Left colon (tissue), 2 donors: ENCODE data around the gene GPR161. TPM values are rescaled to one million over a fixed set of nuclear protein-coding genes. Genes with fewer than 3 reads are reported as not detected.

Experiments
- ATAC-seq: fragments of 200-7000 bp; cut with Tn5 transposase; one replicate; pipeline ENCODE4 v1.9.1; 2020; ENCODE audit warnings: mild to moderate bottlenecking, moderate library complexity
- DNase-seq, 2 donors: peaks; one replicate each; pipeline ENCODE4 v3.0.0-alpha.2; 2020
- intact Hi-C, 2 donors: fragments of 100-400 bp; cut with DNase I in 1 of 2; cut with micrococcal nuclease in 1 of 2; formaldehyde crosslinking; loops; one replicate each; pipeline versions ENCODE4 v1.11.2 to v1.14.0; 2022; cut with DNase I, micrococcal nuclease
- total RNA-seq, 2 donors: library from RNA; stranded (reverse); fragmentation: NEBNext Ultra II Directional; extraction: Animal tissue kit (Norgen Biotek cat#: 25700); gene quantifications; one replicate each; pipeline ENCODE4 v1.2.1, GENCODE V29; 2021
- donor health status: DM: no; HTN: no; CAD: no.
- donor health status: DM: yes; HTN: yes; CAD: no.

GPR161 gene
- total RNA-seq, 2 donors from 2014 or later = 3.4 to 7.2 TPM

DNA sequence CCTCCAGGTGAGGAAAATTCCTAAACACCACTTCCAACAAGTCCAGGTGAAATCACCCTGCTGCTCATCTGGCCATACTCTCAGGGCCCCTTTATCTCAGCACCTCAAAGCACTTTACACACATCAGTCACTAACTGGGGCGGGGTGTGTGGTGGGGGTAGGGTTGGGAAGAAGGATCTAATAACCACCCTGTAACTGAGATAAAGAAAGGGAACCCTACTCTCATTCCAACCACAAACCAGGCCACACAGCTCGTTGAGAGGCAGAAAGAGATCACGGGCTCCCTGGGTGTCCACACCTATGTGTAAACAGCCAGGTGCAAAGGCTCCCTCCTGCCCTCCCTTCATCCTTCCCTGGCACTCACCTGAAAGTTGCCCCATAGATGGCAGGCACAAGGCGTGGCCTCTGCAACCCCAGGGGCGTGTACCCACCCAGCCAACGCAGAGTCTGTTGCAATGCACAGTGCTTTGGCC lies 20.4 kb downstream of the GPR161 start:
- peak; percentile 63 to 79 for DNase-seq
- intact Hi-C loops = no loop called here
- ATAC-seq = peak; percentile 97

DNA sequence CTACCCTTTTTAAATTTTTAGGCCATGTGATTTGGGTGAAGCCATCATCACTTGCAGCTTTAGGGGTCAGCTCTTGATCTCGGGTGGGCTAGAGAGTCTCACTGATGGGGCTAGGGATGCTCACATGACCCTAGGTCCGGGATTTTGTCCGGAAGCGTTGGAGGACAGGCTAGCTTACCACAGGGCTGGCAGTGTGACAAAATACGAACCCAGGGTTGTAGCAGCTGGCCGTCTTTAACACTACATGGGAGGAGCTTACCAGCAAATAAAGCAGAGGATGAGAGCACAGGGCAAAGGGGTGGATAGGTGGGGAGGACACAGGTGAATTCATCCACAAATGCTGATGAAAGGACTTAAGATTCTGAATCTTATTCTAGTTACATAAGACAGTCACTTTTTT lies 21.9 kb downstream of the GPR161 start:
- intact Hi-C loops = no loop called here
- peak in 1 of 2 donors; percentile 49 for DNase-seq
- peak; percentile 67 for ATAC-seq

DNA sequence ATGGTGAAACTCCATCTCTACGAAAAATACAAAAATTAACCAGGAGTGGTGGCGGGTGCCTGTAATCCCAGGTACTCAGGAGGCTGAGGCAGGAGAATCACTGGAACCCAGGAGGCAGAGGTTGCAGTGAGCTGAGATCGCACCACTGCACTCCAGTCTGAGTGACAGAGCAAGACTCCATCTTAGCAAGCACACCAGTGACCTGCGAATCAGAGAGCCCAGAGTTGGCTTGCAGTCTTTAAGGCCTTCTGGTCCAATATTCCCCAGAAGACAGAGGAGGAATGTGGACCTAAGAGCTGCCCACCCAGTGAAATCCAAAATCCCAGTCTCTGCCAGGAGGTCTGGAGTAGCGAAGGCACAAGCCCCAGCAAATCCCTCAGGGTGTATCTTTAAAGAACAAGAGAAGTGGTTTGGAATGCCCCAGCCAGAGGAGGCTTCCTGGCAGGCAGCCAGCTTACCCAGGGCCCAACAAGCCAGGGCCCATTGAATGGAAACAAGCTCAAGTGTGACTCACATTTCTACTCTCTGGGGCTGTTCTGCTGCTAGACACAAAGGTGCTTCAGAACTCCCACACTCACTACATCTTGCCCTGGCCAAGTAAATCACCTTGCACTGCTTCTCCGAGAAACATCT lies 23.9 kb downstream of the GPR161 start:
- DNase-seq = no peak
- no peak for ATAC-seq
- intact Hi-C loops = no loop called here

DNA sequence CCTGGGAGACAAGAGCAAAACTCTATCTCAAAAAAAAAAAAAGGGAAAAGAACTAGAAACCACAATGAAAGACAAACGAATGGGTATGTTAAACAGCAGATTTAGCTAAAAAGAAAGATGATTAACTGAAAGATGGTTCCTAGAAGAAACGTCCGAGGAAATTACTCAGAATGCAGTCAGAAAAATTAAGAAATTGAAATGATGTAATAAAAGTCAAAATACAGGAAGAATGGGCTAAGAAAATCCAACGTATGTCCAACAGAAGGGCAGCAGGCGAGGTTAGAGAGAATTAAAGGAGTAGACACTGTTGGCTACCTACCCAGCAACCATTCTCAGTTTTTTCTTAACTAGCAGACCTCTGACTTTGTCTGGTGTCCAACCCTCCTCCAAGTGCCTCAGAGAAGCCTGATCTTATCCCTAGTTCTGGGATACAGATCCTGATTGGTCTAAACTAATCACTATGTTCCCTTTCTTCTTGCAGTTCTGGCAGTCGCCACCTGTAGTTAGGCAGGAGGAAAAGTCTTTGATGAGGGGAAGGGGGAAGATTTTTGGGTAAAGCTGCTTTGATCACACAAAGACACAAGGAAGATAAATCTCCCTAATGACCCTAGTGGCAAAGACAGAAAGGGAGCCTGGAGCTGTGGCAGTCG lies 25.7 kb downstream of the GPR161 start:
- ATAC-seq (no peak), DNase-seq (no peak)
- intact Hi-C loops = no loop called here

DNA sequence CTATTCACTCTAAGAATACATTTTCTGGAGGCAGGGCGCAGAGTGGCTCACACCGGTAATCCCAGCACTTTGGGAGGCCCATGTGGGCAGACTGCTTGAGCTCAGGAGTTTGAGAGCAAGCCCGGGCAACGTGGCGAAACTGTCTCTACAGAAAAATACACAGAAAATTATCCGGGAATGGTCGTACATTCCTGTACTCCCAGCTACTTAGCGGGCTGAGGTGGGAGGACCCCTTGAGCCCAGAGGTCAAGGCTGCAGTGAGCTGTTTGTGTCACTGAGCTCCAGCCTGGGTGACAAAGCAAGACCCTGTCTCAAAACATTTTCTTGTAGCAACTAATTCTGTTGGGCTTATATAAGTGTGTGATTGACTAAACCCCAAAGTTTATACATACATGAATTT lies 30.5 kb downstream of the GPR161 start:
- intact Hi-C loops = no loop called here
- ATAC-seq = no peak
- no peak for DNase-seq

DNA sequence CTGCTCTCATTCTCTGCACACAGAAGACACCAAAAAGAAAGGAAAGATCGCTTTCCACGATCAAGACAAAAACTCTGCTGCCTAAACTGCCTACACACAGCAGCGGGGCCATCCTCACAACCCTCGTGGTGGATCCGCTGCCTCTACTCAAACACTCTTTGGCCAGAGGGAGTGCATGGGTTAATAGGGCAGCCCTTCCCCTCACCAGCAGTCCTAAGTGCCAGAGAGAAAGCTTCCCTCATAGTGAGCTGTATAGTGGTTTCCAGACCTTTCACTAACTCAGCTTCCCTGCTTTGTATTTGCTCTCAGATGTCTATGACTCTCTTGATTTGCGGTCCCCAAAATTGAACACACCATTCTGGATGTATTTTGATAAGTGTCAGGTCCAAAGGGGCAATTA lies 30.9 kb downstream of the GPR161 start:
- intact Hi-C loops = no loop called here
- no peak for ATAC-seq
- no peak for DNase-seq

DNA sequence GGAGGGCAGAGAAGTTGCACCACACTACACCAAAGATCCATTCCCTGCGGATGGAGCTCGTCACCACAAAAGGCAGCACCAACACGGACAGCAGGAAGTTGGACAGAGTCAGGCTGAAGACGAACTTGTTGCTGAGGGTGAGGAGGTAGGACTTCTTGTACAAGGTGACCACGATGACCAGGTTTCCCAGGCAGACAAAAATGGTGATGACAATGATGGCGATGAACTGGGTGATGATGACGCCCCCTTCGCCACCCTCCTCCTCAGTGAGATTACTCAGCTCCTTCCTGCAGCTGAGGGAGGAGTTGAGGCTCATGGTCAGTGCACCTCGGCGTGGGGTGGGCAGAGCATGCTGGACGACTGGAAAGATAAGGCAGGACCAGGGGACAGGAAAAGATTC lies 32.2 kb downstream of the GPR161 start:
- no peak for ATAC-seq

DNA sequence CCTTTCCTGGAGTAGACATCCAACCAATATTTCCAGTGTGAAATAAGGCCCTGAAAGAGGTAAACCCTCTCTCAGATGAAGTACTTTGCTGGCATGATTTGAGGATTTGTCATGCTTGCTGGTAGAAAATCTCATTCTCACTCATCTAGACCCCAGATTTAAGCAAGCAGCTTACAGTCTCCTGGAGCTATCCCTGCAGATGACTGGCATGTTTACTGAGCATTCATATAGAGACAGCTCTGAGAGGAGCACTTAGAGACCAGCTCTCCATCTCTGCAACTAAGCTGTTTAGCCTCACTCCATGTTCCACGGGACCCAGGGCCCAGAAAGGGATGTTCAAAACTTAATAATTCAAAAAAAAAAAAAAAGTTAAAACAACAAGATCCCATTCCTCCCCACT lies 34.2 kb downstream of the GPR161 start:
- intact Hi-C loops = no loop called here
- no peak for ATAC-seq
- DNase-seq = no peak

More for the DNA sequence above, 32.2 kb downstream of the GPR161 start:
- no peak for DNase-seq
- intact Hi-C loops = no loop called here

DNA sequence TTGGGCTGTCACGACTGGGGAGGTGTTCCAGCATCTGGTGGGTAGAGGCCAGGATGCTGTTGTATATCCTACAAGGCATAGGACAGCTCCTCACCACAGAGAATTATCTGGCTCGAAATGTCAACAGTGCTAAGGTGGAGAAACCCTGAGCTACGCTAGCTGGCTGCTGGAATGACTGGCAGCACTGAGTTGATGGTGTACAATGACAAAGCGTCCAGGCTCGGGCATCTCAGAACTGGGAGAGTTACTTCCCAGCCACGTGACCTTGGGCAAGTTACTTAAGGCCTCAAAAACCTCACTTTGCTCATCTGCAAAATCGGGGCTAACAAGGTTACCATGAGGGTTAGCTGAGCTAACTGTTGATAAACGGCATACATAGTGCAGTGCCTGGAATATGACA lies 35.4 kb downstream of the GPR161 start:
- ATAC-seq (no peak), DNase-seq (no peak)
- intact Hi-C loops = no loop called here

DNA sequence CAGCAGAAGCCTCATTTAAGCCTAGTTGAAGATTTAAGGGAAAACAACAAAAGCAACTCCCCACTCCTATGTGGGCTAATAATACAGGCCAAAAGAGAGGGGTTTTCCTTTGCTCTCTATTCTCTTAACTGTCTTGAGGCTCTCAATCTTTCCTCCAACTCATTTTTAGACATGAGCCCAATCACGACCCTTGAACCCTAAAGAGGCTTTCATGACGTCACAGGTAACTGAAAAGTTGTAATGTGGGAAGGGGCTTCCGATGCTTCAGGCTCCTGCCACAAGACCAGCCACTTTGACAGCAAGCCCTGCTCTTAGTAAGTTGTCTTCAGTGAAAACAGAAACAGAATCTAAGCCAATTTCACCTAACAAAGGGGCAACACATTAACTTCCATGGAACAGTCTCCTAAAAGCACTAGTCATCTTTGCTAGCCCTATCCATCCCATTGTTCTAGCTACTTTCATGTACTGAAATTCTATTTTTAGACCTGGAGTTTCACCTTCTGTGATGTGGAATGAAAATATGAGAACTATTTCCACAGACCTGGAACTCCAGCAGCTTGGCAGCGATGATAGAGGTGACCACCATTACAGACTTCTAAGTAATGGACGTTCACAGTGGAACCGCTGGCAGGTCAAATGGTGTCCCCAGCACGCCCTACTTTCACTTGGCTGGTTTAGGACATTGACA lies 36.3 kb downstream of the GPR161 start:
- intact Hi-C loops = no loop called here
- ATAC-seq = no peak
- DNase-seq = no peak

DNA sequence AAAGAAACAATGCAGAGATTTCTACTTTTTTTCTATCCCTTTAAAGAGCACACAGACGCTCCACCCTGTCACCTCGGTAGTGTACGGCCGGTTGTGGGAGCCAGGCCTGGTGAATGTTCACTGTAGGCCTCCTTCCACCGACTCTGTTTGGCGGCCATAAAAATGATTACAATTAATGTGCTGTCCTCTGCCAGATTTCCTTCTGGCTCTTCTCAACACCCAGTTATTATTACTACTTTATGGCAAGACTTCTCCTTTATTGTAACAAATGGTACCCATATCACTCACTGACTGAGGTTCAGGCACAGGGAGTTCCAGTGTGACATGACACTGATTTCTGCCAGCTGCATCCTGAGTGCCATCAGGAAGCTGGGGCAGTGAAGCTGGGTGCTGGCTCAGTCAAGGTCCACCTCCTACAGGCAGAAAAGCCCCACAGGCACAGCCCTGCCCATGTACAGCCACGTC lies 37.4 kb downstream of the GPR161 start:
- no peak for ATAC-seq
- intact Hi-C loops = no loop called here
- no peak for DNase-seq

DNA sequence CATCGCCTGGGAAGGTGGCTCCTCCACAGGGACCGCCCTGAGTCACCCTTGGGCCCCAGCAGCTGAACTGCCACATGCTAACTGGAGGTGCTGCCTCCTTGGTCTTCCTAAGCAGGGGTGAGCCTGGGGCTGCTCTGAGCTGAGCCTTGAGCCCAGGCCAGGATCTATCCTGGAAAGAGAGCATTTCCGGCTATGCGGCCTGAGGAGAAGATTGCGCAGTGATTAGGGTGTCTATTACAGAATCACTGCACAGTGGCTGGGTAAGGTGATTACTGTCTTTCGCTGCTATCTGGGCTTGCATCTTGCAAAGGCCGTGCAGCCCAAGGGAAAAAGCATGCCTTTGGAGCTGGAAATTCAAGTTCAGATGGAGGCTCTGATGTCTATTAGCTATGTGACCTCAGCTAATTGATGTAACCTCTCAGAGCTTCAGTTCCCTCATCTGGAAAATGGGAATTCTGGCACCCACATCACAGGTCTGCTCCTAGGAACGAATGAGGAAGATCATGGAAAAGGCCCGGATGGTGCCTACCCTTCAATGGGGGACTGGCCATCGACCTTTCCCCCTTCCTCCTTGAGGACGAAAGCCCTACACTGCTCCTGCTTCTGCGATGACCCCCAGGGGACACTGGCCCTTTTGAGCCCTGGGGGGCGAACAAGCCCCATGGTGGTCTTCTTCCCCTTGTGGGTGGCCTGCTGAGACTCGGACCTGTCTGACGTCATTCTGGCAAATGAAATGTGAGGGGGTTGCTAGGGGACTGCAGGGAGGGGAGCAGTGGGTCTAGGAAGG lies 38.0 kb downstream of the GPR161 start:
- DNase-seq (no peak), ATAC-seq (no peak)
- intact Hi-C loops = no loop called here

DNA sequence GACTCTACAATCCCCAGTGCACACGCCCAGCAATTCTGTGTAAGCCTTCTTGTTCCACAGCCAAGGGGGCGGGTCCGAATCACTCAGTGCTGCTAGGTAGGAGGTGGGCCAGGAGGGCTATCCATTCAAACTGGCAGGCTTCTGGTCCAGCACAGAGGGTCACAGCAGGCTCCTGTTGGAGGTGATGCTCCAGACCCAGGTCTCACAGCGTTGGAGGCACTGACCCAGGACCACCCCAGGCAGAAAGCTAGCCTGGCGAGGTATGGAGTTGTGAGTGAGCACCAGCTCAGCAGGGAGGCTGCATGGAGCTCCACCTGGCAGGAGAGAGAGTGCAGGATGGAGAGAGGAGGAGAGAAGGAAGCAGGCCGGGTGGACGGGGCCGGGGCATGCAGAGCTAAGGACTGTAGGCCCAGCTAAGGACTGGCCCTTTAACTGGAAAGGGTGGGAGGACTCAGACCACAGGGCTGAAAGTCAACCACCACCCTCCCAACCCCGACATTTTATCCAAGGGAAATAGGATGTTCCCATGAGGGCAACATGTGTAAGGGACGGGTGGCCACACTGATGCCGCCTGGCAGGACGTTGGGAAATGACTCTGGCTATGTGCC lies 38.7 kb downstream of the GPR161 start:
- peak; percentile 57 for ATAC-seq
- DNase-seq = peak in 1 of 2 donors; percentile 24
- intact Hi-C loops = no loop called here

DNA sequence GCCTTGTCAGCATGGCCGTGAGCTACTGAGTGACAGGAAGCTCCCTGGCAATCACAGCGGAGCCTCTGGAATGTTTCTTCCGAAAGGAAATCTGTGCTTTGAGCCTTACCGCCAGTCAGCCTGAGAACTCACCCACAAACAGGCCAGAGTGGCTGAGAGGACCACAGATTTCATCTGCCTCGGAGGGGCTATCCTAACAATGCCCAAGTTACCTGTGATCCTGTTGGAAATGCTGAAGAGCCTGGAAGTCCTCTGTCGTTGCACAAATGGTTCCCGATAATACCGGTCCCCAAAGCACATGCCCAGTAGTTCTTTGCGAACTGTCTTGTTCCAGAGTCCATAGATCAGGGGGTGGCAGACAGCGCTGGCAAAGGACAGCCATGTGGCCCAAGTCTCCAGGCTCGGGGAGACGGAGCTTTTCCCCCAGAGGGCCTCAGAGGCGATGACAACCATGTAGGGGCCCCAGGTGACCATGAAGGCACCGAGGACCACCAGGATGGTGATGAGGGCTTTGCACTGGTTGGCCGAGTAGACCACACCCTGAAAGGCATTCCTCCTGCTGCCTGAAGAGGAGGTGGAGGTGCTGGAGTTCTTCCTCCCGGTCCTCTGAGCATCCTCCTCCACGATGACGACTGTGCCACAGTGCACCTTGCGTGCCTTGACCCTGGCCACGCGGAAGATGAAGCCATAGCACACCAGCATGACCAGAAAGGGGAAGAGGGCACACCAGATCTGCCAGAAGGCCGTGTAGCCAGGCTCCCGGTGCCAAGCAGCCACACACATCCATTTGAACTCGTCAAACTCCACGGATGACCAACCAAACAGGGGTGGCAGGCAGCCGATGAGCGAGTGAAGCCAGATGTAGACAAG lies 40.2 kb downstream of the GPR161 start:
- DNase-seq = no peak
- intact Hi-C loops = no loop called here
- no peak for ATAC-seq

DNA sequence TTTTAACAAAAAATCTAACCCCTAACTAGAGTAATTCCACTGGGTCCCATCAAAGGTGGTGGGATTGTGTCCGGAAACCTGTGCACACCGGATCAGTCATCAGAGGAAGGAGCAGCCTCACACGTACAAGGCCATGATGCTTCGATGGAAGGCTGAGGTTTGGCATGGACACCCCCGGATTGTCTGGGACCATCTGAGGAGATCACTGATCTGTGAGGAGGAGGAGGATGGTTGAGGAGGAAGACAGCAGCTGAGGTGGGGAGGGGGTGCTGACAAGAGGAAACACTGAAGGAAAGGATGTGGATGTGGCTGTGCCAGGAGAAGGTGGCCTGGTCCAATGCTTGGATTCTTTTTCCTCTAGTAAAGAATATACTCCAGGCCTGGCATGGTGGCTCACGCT lies 41.3 kb downstream of the GPR161 start:
- no peak for ATAC-seq
- intact Hi-C loops = no loop called here

DNA sequence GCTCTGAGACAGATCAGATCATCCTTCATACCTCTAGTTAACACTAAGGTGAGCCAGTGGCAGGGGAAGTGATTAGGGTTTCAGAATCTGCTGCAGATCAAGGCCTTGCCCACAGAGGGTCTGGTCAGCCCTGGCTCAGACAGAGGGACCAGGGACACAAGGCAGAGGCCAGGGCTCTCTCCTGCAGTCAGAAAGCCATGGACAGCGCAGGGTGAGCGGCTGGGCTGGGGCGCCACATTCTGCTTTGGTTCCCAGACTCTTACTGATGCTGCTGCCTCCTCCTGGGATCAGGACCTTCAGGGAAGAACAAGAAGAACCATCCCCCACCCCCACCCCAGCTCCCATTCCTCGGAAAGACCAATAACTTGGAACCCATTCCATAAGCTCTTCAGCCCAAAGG lies 43.1 kb downstream of the GPR161 start:
- no peak for ATAC-seq
- intact Hi-C loops = no loop called here

More for the DNA sequence above, 41.3 kb downstream of the GPR161 start:
- no peak for DNase-seq

DNA sequence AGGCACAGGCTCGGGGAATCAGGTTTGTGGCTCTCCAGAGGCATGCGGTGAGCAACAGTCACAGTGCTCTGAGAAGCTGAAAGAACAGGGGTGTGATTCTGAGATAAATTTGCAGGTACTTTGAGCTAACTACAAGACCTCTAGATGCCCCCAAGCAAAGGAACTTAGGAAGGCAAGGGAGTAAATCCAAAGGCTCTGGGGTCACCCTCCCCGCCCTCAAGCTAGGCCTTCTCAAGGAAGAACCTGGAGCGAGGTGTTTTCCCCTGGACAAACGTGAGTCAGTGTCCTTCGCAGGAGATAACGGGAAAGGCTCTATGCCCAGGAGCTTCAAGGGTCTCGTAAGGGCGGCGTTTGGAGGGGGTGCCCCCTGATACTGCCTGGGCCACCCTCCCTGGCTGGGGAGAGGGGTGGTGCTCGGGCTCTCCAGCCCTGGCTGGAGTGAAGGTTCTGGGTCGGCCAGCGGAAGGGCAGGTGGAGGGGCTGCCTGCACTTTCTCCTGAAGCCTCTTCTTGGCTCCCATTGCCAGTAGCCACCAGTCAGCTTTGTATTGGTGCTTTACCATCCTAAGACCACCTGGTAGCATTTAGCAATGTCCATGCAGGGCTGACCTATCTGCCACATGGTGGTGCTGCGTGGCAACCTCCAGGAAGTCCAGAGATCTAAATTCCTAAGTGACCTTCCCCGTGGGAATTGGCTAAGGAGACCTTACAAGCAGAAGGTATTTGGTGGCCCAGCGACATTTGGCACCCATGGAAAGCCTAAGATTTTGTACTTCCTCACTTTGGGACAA lies 44.0 kb downstream of the GPR161 start:
- DNase-seq = no peak
- no peak for ATAC-seq
- intact Hi-C loops = no loop called here

More for the DNA sequence above, 43.1 kb downstream of the GPR161 start:
- no peak for DNase-seq
